Pericardium fibroblast (primary cell): ENCODE data around the gene EAF2. TPM values are rescaled to one million over a fixed set of nuclear protein-coding genes. Genes with fewer than 3 reads are reported as not detected.

Experiments used
- total RNA-seq: library from RNA; depleted of rRNA; stranded (reverse); fragments of >200 nt; gene quantifications from 2 replicates; pipeline ENCODE4 v1.2.3, GENCODE V29; 2015

The EAF2 gene
- total RNA-seq = 0.43 and 1.1 TPM in 2 replicates

GRCh38 chr3:121834671-121835464 lies at the start of gene EAF2, which contains the start of gene IQCB1:
Gene EAF2, plus strand, starts transcription at chr3:121835209. Its CDS starts 77 bp downstream, at chr3:121835286.
Gene IQCB1, minus strand, starts transcription at chr3:121835060. Its CDS starts 6,100 bp downstream, at chr3:121828960.

DNA sequence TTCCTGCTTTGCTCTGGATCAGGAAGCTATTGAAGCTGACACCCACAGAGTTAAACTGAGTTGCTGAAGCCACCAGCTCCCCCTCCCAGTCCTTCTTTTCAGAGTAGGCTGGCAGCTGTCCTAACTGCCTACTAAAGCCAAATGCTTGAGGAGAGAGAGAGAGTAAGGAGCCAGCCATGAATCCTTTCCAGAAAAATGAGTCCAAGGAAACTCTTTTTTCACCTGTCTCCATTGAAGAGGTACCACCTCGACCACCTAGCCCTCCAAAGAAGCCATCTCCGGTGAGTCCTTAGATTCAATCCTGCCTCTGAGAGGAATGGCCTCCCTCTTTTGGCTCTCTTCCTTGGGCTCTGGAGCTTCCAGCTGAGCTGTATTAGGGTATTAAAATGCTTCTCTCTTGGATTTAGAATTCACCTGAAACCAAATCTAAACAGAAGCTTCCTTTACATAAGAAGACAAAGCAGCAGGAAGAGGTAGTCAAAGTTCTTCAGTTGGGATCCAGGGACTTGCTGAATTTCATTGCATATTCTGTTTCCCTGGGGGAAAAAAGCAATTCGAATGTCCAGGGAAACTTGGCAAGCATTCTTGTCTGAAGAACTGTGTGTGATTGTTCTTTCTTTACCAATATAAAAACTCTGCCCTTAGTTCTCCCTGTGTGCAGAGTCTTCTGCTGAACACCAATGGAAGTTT lies 59.4 kb downstream of the EAF2 start, which contains the start of gene SLC15A2:
Gene SLC15A2, plus strand, starts transcription at position 101 of the 690 bp plus-strand sequence. Its CDS starts 76 bp downstream, at position 177.

Other genes starting within 250 kb of the EAF2 start
- gene FBXO40, start 241.8 kb upstream of the EAF2 start, total RNA-seq = not detected in 2 replicates
- gene HCLS1, start 174.3 kb upstream of the EAF2 start, total RNA-seq = 0.09 and 3.6 TPM in 2 replicates
- 21.5 and 34.5 TPM in 2 replicates for gene GOLGB1, start 85.5 kb upstream of the EAF2 start, total RNA-seq
- 13.3 and 14.1 TPM in 2 replicates for gene IQCB1, start 149 bp upstream of the EAF2 start, total RNA-seq
- gene SLC15A2, start 59.2 kb downstream of the EAF2 start, total RNA-seq = under 0.01 and 1.2 TPM in 2 replicates
- gene ILDR1, start 187.0 kb downstream of the EAF2 start, total RNA-seq = not detected in 2 replicates
- gene CD86, start 220.2 kb downstream of the EAF2 start, total RNA-seq = not detected in 2 replicates